PC-9 (cell line): ENCODE measurements around the gene NOL6. TPM values are rescaled to one million over a fixed set of nuclear protein-coding genes. Genes with fewer than 3 reads are reported as not detected.

Experiments
- BruUV-seq: library from RNA; stranded (reverse); fragments of 400-500 nt; replicated peaks from 2 replicates; lab custom pipeline; 2021; lab: Mats Ljungman, UMichigan
- CTCF ChIA-PET: fragments of 300-600 bp; sonication (Branson Sonifier 250); formaldehyde crosslinking; loops from one replicate; lab custom pipeline; 2022; ENCODE audit warnings: antibody characterized with exemption; lab: Charles Lee
- POLR2A ChIA-PET: fragments of 300-600 bp; sonication (Branson Sonifier 250); formaldehyde crosslinking; loops from one replicate; lab custom pipeline; 2022; ENCODE audit warnings: antibody characterized with exemption; ENCODE audit not compliant: unreplicated experiment; lab: Charles Lee
- DNase-seq, 2 experiments: peaks; one replicate each; pipeline versions ENCODE4 v3.0.0 to v3.0.0-alpha.2; 2015 to 2022; ENCODE audit warnings: mixed read lengths in 1 of 2
- H2AFZ ChIP-seq: fragments of 200-600 bp; sonication (generic); 2 replicates; pipeline ENCODE4 v1.8.1; 2017; ENCODE audit warnings: antibody characterized with exemption
- H3F3A ChIP-seq: fragments of 200-600 bp; sonication (generic); 2 replicates; pipeline ENCODE4 v1.8.1; 2017; ENCODE audit warnings: antibody characterized with exemption, mild to moderate bottlenecking, low read depth; ENCODE audit not compliant: insufficient read depth
- H3K27ac ChIP-seq: fragments of 200-600 bp; sonication (generic); 2 replicates; pipeline ENCODE4 v1.6.1; 2016; ENCODE audit warnings: mixed run types
- H3K27me3 ChIP-seq: fragments of 200-600 bp; sonication (generic); 2 replicates; pipeline ENCODE4 v1.6.1; 2016; ENCODE audit warnings: low read depth, mixed run types; ENCODE audit not compliant: insufficient read depth
- H3K36me3 ChIP-seq: fragments of 200-600 bp; sonication (generic); 2 replicates; pipeline ENCODE4 v1.6.1; 2016; ENCODE audit warnings: low read depth, mixed run types
- H3K4me1 ChIP-seq: fragments of 200-600 bp; sonication (generic); replicated peaks from 2 replicates; pipeline ENCODE4 v1.6.1; 2016; ENCODE audit warnings: mixed run types; ENCODE audit not compliant: insufficient read depth
- H3K4me2 ChIP-seq: fragments of 200-600 bp; sonication (generic); 2 replicates; pipeline ENCODE4 v1.6.1; 2017; ENCODE audit warnings: mixed run types
- H3K4me3 ChIP-seq: fragments of 200-600 bp; sonication (generic); 2 replicates; pipeline ENCODE4 v1.6.1; 2016; ENCODE audit warnings: mixed run types
- H3K79me2 ChIP-seq: fragments of 200-600 bp; sonication (generic); 2 replicates; pipeline ENCODE4 v1.6.1; 2017; ENCODE audit warnings: low read depth, mixed run types
- H3K9me2 ChIP-seq: fragments of 200-600 bp; sonication (generic); 2 replicates; pipeline ENCODE4 v1.8.1; 2017; ENCODE audit warnings: mild to moderate bottlenecking; ENCODE audit not compliant: insufficient read depth
- H3K9me3 ChIP-seq: fragments of 200-600 bp; sonication (generic); 2 replicates; pipeline ENCODE4 v1.8.1; 2016; ENCODE audit warnings: low read depth; ENCODE audit not compliant: insufficient read depth
- H4K20me1 ChIP-seq: fragments of 200-600 bp; sonication (generic); 2 replicates; pipeline ENCODE4 v1.8.1; 2017; ENCODE audit not compliant: insufficient read depth
- EZH2 ChIP-seq: fragments of 200-600 bp; sonication (generic); IDR thresholded peaks from 2 replicates; pipeline ENCODE4 v1.8.0; 2017; ENCODE audit warnings: antibody characterized with exemption, low read depth
- intact Hi-C: fragments of 100-400 bp; cut with micrococcal nuclease; formaldehyde crosslinking; loops from one replicate; pipeline ENCODE4 v1.10.0; 2022; ENCODE audit not compliant: unreplicated experiment
- total RNA-seq: library from RNA; stranded (reverse); gene quantifications from 2 replicates; pipeline ENCODE4 v1.2.3, GENCODE V29; 2021
- TF ChIP-seq, protein P1 (sequence below): fragments of 200-600 bp; sonication (generic); conservative IDR thresholded peaks from 2 replicates; pipeline ENCODE4 v1.6.1; 2017; ENCODE audit warnings: mixed run types, antibody characterized with exemption, mild to moderate bottlenecking, moderate library complexity

Gene NOL6
- total RNA-seq, 1 experiment from 2014 or later, result 15.5 TPM

DNA sequence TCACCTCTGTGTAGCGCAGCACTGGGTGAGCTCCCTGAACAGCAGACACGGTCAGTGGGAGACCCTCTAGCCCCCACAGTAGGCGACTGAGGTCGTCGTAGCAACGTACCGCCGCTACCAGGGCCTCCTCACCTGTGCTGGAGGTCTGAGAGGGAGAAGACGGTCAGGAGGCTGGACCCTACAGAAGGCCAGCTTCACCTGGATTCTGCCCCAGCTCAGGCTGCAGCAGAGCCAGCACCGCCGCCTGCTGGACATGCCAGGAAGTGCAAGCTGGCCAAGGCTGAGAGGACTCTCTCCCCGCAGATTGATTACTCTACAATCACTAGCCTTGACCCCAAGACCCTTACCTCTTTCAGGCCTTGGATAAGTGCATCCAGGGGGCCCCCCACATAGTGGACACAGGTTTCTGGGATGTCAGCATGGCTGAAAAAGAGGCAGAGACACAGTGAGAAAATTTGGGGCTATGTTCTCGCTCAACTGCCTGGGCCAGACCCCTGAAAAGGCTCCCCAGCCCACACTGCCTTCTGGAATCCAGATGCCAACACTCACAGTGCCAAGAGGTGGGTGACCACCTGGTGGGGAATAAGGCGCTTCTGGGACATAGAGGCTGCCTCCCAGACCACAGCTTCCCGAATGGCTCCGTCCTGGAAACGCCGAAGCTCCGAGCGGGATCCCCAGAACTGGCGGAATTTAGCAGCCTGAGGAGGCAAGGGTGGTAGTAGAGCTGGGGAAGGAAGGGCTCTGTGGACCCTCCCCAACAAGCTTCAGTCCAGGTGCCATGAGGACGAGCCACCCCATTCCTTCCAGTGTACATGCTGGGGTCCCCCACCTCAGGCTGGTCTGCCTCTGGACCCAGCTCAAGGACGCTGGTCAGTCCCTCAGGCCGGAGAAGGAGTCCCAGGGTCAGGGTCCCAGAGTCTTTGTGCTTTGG, 6.9 kb downstream of the NOL6 start:
- H3K79me2 ChIP-seq, result peaks cover 5% of the 10 kb centered on the region; the same call in 1 of the 2 replicates
- H3K4me3 ChIP-seq, result no peak overlapping the region
- H3K4me1 ChIP-seq, result no peaks in the 10 kb centered on the region
- intact Hi-C loops, result loop anchor here (1.0 to 2.0 kb wide), 4 partner anchors 64 to 238 kb away; no protein-coding TSS in a partner anchor
- DNase-seq, result peak; percentile 36 to 68
- H4K20me1 ChIP-seq, result no peaks in the 10 kb centered on the region
- H3F3A ChIP-seq, result no peaks in the 10 kb centered on the region
- no peaks in the 10 kb centered on the region for H3K27me3 ChIP-seq
- TF ChIP-seq, protein P1, sequence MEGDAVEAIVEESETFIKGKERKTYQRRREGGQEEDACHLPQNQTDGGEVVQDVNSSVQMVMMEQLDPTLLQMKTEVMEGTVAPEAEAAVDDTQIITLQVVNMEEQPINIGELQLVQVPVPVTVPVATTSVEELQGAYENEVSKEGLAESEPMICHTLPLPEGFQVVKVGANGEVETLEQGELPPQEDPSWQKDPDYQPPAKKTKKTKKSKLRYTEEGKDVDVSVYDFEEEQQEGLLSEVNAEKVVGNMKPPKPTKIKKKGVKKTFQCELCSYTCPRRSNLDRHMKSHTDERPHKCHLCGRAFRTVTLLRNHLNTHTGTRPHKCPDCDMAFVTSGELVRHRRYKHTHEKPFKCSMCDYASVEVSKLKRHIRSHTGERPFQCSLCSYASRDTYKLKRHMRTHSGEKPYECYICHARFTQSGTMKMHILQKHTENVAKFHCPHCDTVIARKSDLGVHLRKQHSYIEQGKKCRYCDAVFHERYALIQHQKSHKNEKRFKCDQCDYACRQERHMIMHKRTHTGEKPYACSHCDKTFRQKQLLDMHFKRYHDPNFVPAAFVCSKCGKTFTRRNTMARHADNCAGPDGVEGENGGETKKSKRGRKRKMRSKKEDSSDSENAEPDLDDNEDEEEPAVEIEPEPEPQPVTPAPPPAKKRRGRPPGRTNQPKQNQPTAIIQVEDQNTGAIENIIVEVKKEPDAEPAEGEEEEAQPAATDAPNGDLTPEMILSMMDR, result peak; percentile 92
- no peak for TF ChIP-seq EZH2
- BruUV-seq, result no TSS peak
- H2AFZ ChIP-seq, result no peak overlapping the region
- no peak overlapping the region for H3K4me2 ChIP-seq
- 0 out of 2 replicates have a peak, but pooled peaks cover 2% of the 10 kb centered on the region for H3K36me3 ChIP-seq
- ChIA-PET POLR2A (interaction anchor here (0.6 to 0.7 kb wide), 3 partner anchors 14 to 180 kb away, joined by 3 to 6 read pairs (median 3); no protein-coding TSS in a partner anchor), CTCF (interaction anchor here (0.6 to 1.8 kb wide), 6 partner anchors 14 to 117 kb away, joined by 3 to 5 read pairs (median 3); partner anchors contain the start of gene AQP3)
- H3K27ac ChIP-seq, result no peak overlapping the region
- no peaks in the 10 kb centered on the region for H3K9me3 ChIP-seq
- no peaks in the 10 kb centered on the region for H3K9me2 ChIP-seq

DNA sequence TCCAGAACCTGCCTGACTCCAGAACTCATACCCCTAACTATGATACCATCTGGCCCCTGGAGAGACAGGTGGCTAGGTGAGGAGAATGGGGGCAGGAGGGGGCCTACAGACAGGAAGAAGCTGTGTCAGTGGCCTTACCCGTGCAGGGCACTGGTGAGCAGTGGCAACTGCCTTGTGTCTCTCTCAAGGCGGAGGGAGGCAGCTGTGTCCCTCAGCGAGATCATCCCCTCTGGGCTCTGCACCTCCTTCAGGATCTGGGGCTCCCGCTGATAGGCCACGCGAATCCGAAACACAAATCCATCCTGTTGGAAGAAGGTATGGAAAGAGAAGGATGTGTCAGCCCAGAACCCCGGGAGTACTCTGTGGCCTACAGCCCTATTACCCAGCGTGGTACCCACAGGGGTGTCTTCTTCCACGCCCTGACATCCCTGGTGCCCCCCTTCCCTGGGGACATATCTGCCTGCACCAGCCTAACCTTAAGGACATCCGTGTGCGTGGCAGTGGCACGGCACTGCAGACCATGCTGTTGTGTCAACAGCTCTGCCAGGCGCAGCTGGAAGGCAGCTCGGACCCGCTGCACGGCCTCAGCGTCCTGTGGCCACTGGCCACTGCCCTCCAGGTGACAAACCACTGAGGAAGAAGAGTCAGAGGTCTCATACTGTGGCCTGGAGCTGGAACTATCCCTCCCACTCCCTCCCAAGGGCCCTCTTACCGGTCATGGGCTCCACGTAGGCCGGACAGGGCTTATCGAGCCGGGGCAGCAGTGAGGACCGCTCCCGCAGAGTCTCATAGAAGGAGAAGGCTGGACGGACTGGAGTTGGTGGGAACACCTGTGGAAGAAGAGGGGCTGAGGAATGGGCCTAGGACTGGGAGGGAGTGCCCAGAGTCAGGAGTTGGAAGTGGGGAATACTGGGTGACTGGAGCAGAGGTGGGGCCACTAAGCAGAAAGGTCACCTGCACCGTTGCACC, 7.8 kb downstream of the NOL6 start:
- Histone ChIP-seq H2AFZ (no peak overlapping the region), H3K4me2 (no peak overlapping the region), H3K27ac (no peak overlapping the region), H3K4me1 (no peaks in the 10 kb centered on the region), H3K79me2 (no peaks in the 10 kb centered on the region), H3K9me2 (no peaks in the 10 kb centered on the region), H3K36me3 (0 out of 2 replicates have a peak, but pooled peaks cover 2% of the 10 kb centered on the region), H3F3A (no peaks in the 10 kb centered on the region), H3K27me3 (no peaks in the 10 kb centered on the region), H3K9me3 (no peaks in the 10 kb centered on the region), H4K20me1 (no peaks in the 10 kb centered on the region), H3K4me3 (no peak overlapping the region)
- ChIA-PET CTCF (interaction anchor here (0.7 to 1.8 kb wide), 5 partner anchors 13 to 92 kb away, joined by 3 to 5 read pairs (median 3); partner anchors contain the start of gene AQP3), POLR2A (interaction anchor here (0.6 to 0.7 kb wide), 2 partner anchors 13 to 179 kb away, joined by 3 to 6 read pairs; no protein-coding TSS in a partner anchor)
- no peak for TF ChIP-seq EZH2
- TF ChIP-seq, protein P1, result no peak
- intact Hi-C loops, result loop anchor here (1.0 to 2.0 kb wide), 4 partner anchors 63 to 237 kb away; no protein-coding TSS in a partner anchor
- no peak for DNase-seq
- no TSS peak for BruUV-seq

DNA sequence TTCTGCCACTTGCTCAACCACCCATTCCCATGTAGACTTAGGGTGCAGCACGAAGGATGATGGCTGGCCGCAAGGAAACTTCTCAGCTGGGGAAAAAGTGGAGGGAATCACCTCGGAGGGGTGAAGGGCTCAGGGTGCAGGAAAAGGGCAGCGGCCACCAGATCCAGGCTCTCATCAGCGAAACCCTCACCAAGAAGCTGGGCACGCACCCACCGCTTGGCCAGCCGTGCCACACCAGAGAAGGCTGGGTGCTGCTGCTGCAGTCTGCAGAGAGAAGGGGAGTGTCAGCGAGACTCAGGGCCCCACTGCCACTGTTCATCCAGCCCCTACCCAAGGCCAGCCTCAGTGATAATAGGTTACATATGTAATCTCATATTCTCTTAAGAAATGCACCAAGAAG, 8.6 kb downstream of the NOL6 start:
- Histone ChIP-seq H3K4me2 (no peak overlapping the region), H3K9me2 (no peaks in the 10 kb centered on the region), H3K36me3 (0 out of 2 replicates have a peak, but pooled peaks cover 2% of the 10 kb centered on the region), H3K79me2 (no peaks in the 10 kb centered on the region), H2AFZ (no peak overlapping the region), H3K27ac (no peak overlapping the region), H3K27me3 (no peaks in the 10 kb centered on the region), H3K9me3 (no peaks in the 10 kb centered on the region), H3F3A (no peaks in the 10 kb centered on the region), H3K4me3 (no peak overlapping the region), H4K20me1 (no peaks in the 10 kb centered on the region), H3K4me1 (no peaks in the 10 kb centered on the region; the same call in 1 of the 2 replicates)
- intact Hi-C loops, result no loop called here
- TF ChIP-seq EZH2, result no peak
- TF ChIP-seq, protein P1, result no peak
- no TSS peak for BruUV-seq
- POLR2A ChIA-PET, result no interaction called here
- CTCF ChIA-PET, result no interaction called here
- no peak for DNase-seq
